ENCODE data around the gene MTRR.

GRCh38 chr5:7857361-7857760 lies 11.6 kb upstream of the MTRR start:
- TF ChIP-seq CTCF (IDR thresholded peaks at IDR 0.05) (no peak), POLR2A (IDR thresholded peaks at IDR 0.05) (no peak), POLR2AphosphoS5 (IDR thresholded peaks at IDR 0.05) (no peak)

All from stomach (tissue), 4 donors.